ENCODE measurements around the gene PPA1.
"Not testable (repeated sequence)": the region's sequence is repeated elsewhere in the genome, so short reads cannot be mapped to it uniquely, and the experiment has no call there.

PPA1 gene

DNA sequence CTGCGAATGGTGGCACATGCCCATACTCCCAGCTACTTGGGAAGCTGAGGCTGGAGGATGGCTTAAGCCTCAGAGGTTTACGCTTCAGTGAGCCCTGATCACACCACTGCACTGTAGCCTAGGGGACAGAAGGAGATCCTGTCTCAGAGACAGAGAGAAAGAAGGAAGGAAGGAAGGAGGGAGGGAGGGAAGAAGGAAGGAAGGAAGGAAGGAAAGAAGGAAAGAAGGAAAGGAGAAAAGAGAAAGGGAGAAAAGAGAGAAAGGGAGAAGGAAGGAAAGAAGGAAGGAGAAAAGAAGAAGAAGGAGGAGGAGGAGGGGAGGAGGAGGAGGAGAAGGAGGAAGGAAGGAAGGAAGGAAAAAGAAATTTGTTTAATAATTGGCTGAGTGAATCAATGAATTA is 49.9 kb downstream of the PPA1 start:
- H3K4me3 ChIP-seq (replicated peaks in 1 of 2; ENCODE audit: low read depth in 2 of 2, low read length in 2 of 2), result no peak overlapping the region
- no peak for TF ChIP-seq CTCF (IDR thresholded peaks at IDR 0.05; ENCODE audit: low read depth, low read length)
- DNase-seq (ENCODE audit: low read depth in 2 of 2), result no peak

GRCh38 chr10:70179209-70179608 is 54.0 kb downstream of the PPA1 start:
- not testable (repeated sequence) for DNase-seq (ENCODE audit: low read depth in 2 of 2)

GRCh38 chr10:70178139-70178725 is 55.0 kb downstream of the PPA1 start:
- TF ChIP-seq CTCF (IDR thresholded peaks at IDR 0.05; ENCODE audit: low read depth, low read length), result no peak
- DNase-seq (ENCODE audit: low read depth in 2 of 2), result no peak
- H3K4me3 ChIP-seq (replicated peaks in 1 of 2; ENCODE audit: low read depth in 2 of 2, low read length in 2 of 2), result no peak overlapping the region

More at GRCh38 chr10:70179209-70179608, 54.0 kb downstream of the PPA1 start:
- H3K4me3 ChIP-seq (replicated peaks in 1 of 2; ENCODE audit: low read depth in 2 of 2, low read length in 2 of 2), result not testable (repeated sequence)

DNA sequence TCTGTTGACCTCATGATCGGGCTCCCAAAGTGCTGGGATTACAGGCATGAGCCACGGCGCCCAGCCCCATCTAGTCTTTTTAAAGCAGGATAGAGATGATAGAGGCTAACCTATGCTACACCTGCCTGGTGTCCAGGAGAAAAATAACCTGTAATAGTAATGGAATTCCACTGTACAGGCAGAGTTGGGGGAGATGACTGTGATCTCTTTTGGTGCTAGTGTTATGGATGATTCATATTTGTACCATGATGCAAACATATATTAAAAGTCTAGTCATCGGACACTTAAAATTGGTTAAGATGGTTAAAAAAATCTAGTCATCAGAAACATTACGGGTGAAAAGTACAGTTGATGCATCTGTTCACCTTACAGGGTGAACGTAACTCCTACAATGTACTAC is 56.8 kb downstream of the PPA1 start:
- DNase-seq (ENCODE audit: low read depth in 2 of 2), result peak in 1 of 2 donors; percentile 38
- no peak for TF ChIP-seq CTCF (IDR thresholded peaks at IDR 0.05; ENCODE audit: low read depth, low read length)
- no peak overlapping the region for H3K4me3 ChIP-seq (replicated peaks in 1 of 2; ENCODE audit: low read depth in 2 of 2, low read length in 2 of 2)

- DNase-seq (ENCODE audit: low read depth in 2 of 2), result no peak
- TF ChIP-seq CTCF (IDR thresholded peaks at IDR 0.05; ENCODE audit: low read depth, low read length), result no peak
- no peak overlapping the region for H3K4me3 ChIP-seq (replicated peaks in 1 of 2; ENCODE audit: low read depth in 2 of 2, low read length in 2 of 2)
Observed at GRCh38 chr10:70175516-70175915, 57.7 kb downstream of the PPA1 start.

GRCh38 chr10:70174058-70174741 is 59.0 kb downstream of the PPA1 start:
- H3K4me3 ChIP-seq (replicated peaks in 1 of 2; ENCODE audit: low read depth in 2 of 2, low read length in 2 of 2), result no peak overlapping the region
- no peak for TF ChIP-seq CTCF (IDR thresholded peaks at IDR 0.05; ENCODE audit: low read depth, low read length)
- peak in 1 of 2 donors; percentile 46 for DNase-seq (ENCODE audit: low read depth in 2 of 2)

GRCh38 chr10:70169649-70170364 is 63.4 kb downstream of the PPA1 start:
- DNase-seq (ENCODE audit: low read depth in 2 of 2), result no peak

More at GRCh38 chr10:70169649-70170364, 63.4 kb downstream of the PPA1 start:
- H3K4me3 ChIP-seq (replicated peaks in 1 of 2; ENCODE audit: low read depth in 2 of 2, low read length in 2 of 2), result peak overlapping the region; percentile 90 to 92
- TF ChIP-seq CTCF (IDR thresholded peaks at IDR 0.05; ENCODE audit: low read depth, low read length), result no peak

Measured in cardiac fibroblast (primary cell).